Lower leg skin (tissue), 4 donors: ENCODE data around the gene CACNA2D4. TPM values are rescaled to one million over a fixed set of nuclear protein-coding genes. Genes with fewer than 3 reads are reported as not detected.

Source experiments
- DNase-seq, 2 donors: peaks; one replicate each; pipeline ENCODE4 v3.0.0-alpha.2; 2019; ENCODE audit warnings: low spot score in 2 of 2
- H3K4me3 ChIP-seq: fragments of 200-600 bp; sonication (generic); 2 replicates; pipeline ENCODE4 v1.5.1; 2017; ENCODE audit warnings: mild to moderate bottlenecking, low read depth; ENCODE audit not compliant: poor library complexity, severe bottlenecking
- POLR2A ChIP-seq, 2 donors: fragments of 450-650 bp; IDR thresholded peaks; one replicate each; pipeline ENCODE4 v1.6.1; 2016 to 2017; ENCODE audit warnings: antibody characterized with exemption in 2 of 2, mild to moderate bottlenecking in 1 of 2, moderate library complexity in 1 of 2
- WGBS, 2 donors: methylation state at CpG; one replicate each; pipeline ENCODE4 v1.1.5; 2018; 5-methylcytosine and 5-hydroxymethylcytosine counted together
- intact Hi-C: fragments of 100-400 bp; cut with DNase I; formaldehyde crosslinking; loops from one replicate; pipeline ENCODE4 v1.15.0; 2023; ENCODE audit warnings: low total_unique reads
- total RNA-seq, 4 donors: library from RNA; depleted of rRNA; stranded (reverse); fragments of >200 nt; gene quantifications; one replicate each; pipeline ENCODE4 v1.1.0, GENCODE V29; 2016
- TF ChIP-seq, protein P1 (sequence below), 3 donors: fragments of 450-650 bp; IDR thresholded peaks; one replicate each; pipeline ENCODE4 v1.5.1; 2016; ENCODE audit warnings: antibody characterized with exemption in 3 of 3, mild to moderate bottlenecking in 3 of 3, moderate library complexity in 2 of 3

The CACNA2D4 gene
- total RNA-seq, 4 donors from 2014 or later, result 2.3 to 4.0 (median 3.1) TPM

DNA sequence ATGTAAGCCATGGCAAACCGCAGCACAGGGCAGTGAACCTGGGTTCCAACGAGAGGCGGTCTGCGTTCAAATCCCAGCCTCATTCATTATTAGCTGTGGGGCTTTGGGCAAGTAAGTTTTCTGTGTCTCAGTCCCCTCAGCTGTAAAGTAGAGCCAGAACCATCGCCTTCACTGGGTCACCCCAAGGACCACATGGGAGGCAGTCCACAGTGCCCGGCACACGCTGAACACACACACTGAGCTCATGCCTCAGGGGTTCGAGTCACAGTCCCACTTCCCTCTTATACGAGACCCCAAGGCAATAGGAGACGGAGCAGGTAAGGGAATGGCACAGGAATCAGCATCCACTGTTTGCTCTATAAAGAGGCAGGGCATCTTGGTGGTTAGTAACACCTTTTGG, 79.0 kb downstream of the CACNA2D4 start:
- TF ChIP-seq POLR2A (IDR thresholded peaks at IDR 0.05), result no peak
- TF ChIP-seq, protein P1, sequence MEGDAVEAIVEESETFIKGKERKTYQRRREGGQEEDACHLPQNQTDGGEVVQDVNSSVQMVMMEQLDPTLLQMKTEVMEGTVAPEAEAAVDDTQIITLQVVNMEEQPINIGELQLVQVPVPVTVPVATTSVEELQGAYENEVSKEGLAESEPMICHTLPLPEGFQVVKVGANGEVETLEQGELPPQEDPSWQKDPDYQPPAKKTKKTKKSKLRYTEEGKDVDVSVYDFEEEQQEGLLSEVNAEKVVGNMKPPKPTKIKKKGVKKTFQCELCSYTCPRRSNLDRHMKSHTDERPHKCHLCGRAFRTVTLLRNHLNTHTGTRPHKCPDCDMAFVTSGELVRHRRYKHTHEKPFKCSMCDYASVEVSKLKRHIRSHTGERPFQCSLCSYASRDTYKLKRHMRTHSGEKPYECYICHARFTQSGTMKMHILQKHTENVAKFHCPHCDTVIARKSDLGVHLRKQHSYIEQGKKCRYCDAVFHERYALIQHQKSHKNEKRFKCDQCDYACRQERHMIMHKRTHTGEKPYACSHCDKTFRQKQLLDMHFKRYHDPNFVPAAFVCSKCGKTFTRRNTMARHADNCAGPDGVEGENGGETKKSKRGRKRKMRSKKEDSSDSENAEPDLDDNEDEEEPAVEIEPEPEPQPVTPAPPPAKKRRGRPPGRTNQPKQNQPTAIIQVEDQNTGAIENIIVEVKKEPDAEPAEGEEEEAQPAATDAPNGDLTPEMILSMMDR (IDR thresholded peaks at IDR 0.05), result no peak
- no peak overlapping the region for H3K4me3 ChIP-seq
- intact Hi-C loops, result no loop called here
- DNase-seq, result no peak
- 84 to 92% methylated on average over 10 of the region's 10 CpGs for WGBS, 2 donors

DNA sequence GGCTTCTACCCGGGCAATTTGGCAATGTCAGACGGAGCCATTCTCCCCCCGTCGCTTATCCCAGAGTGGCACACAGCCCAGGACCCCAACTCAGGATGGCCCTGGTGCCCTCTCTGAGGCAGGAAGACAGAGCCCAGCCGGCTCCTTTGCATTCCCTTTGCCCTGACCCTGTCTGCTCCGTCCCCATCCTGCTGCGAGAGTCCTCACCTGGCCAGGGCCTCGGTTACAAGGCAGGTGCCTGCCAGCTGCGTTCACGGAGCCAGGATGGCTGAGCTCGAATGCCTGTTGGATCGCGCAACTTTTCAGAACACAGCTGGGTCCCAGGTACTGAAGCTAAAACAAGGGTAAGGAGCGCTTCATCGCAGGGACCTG, 79.5 kb downstream of the CACNA2D4 start:
- intact Hi-C loops, result no loop called here
- 83 to 89% methylated on average over 15 of the region's 15 CpGs for WGBS, 2 donors
- no peak overlapping the region for H3K4me3 ChIP-seq
- TF ChIP-seq, protein P1 (IDR thresholded peaks at IDR 0.05), result no peak
- TF ChIP-seq POLR2A (IDR thresholded peaks at IDR 0.05), result no peak
- DNase-seq, result no peak

DNA sequence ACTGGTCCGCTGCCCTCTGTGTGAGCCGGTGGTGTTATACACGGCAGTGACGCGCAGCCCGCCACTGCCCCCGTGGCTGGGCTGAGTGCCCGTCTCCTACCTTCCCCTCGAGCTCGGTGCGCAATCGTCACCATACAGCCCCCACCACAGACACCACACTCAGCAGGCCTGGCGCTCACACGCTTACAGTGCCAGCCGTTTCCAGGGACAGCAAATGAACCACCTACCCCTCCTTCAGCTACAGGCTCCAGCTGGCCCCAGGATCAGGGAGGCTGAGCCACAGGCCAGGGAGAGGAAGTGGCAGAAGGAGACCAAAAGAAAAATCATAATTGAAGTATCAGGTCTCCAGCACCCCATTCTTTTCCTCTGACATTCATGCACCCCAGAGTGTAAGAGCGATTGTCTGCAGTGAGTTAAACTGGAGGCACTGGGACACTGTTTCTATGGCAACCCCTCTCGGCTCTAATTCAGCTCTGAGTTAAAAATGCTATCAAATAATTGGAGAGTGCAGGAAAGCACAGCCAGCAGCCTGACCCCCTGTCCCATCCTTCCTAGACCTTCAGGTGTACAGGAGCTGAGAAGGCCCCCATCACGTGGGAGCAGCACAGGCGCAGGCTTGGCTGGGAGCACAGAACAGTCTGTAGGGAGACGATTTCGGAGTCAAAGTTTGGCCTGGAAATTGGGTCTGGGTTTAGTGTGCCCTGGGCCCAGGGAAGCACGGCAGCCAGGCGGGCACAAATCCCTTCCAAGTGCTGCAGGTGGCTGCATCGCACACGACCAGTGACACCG, 80.1 kb downstream of the CACNA2D4 start:
- intact Hi-C loops, result no loop called here
- 79 to 83% methylated on average over 26 of the region's 26 CpGs for WGBS, 2 donors
- no peak overlapping the region for H3K4me3 ChIP-seq
- no peak for TF ChIP-seq POLR2A (IDR thresholded peaks at IDR 0.05)
- TF ChIP-seq, protein P1 (IDR thresholded peaks at IDR 0.05), result no peak
- no peak for DNase-seq

DNA sequence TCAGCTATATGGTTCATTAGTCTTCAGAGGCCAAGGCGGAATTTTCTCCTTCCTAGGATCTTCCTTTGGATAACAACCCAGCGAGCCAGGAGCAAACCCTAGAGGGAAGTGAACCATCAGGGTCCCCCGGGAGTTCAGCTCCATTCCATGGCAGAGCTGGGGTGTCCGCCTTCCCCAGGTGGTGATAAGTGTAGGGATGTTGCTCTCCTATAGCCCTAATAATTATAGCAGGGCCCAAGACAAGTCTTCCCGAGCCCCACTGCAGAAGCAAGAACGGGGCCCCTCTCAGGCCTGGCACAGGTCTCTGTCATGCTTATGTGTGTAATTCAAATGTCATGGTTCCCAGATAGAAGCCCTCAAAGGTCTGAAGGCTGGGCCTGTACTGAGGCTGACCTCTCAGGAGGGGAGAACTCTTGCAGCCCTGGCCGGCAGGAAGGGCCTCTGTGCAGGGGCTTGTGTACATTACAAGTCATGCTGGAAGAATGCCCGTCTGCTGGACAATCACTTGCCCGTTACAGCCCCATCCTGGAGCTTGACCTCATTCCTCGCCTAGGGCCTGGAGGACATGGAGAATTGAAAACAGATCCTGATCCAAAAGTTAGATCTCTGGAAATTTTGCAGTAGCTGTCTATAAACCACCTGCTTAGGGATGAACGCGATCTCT, 80.8 kb downstream of the CACNA2D4 start:
- 82 to 84% methylated on average over 12 of the region's 12 CpGs for WGBS, 2 donors
- TF ChIP-seq, protein P1 (IDR thresholded peaks at IDR 0.05), result no peak
- TF ChIP-seq POLR2A (IDR thresholded peaks at IDR 0.05), result no peak
- no peak overlapping the region for H3K4me3 ChIP-seq
- no peak for DNase-seq
- intact Hi-C loops, result no loop called here

DNA sequence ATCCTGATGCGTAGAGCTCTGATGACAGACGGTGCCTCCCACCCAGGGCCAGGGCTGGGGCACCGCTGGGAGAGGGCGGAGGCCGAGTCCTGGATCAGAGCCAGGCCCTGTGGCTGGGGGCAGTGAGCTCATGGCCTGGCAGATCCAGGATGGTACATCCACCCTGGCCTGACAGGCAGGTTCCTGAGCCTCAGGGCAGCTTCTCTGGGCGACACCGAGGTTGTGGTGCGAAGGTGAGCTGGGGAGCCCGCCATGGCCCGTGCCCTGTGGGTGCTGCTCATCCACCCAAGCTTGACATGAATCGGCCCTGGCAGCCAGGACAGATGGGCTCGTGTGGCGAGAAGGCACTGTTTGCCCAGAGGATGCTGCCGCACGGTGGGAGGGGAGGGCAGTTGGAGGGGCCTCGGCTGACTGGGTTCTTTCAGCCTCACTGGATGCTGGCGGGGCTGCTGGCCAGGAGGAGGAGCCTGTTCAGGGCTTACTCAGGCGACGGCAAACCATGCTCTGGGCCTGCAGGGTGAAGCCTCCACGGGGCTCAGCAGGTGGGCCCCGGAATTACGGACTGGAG, 81.5 kb downstream of the CACNA2D4 start:
- intact Hi-C loops, result no loop called here
- no peak for TF ChIP-seq POLR2A (IDR thresholded peaks at IDR 0.05)
- TF ChIP-seq, protein P1 (IDR thresholded peaks at IDR 0.05), result no peak
- 48 to 61% methylated on average over 18 to 21 of the region's 22 CpGs for WGBS, 2 donors
- DNase-seq, result no peak
- no peak overlapping the region for H3K4me3 ChIP-seq
